Measurements from ENCODE around the gene GJA4. TPM values are rescaled to one million over a fixed set of nuclear protein-coding genes. Genes with fewer than 3 reads are reported as not detected.

The GJA4 gene
- total RNA-seq, 1 experiment from 2014 or later = not detected

GRCh38 chr1:34800214-34800613, 7.4 kb downstream of the GJA4 start:
- no peak for DNase-seq
- H3K4me3 ChIP-seq = no peak overlapping the region
- no peak overlapping the region for H3K27ac ChIP-seq
- intact Hi-C loops (cut with micrococcal nuclease; ENCODE audit: unreplicated experiment) = no loop called here
- ChIA-PET CTCF (no interaction called here), POLR2A (ENCODE audit: unreplicated experiment) (no interaction called here)
- H3K4me1 ChIP-seq (replicated peaks; ENCODE audit: insufficient read depth) = no peaks in the 10 kb centered on the region
- BruUV-seq (replicated peaks) = no TSS peak
- H3F3A ChIP-seq (ENCODE audit: insufficient read depth, low read depth) = no peaks in the 10 kb centered on the region
- TF ChIP-seq EZH2 (IDR thresholded peaks at IDR 0.05; ENCODE audit: low read depth) (no peak), CTCF (conservative IDR thresholded peaks at IDR 0.05) (no peak)
- no peak overlapping the region for H2AFZ ChIP-seq
- H3K27me3 ChIP-seq (ENCODE audit: insufficient read depth, low read depth) = peaks cover 7% of the 10 kb centered on the region
- H3K4me2 ChIP-seq = no peak overlapping the region
- H3K9me3 ChIP-seq (ENCODE audit: insufficient read depth, low read depth) = no peaks in the 10 kb centered on the region
- no peaks in the 10 kb centered on the region for H3K79me2 ChIP-seq (ENCODE audit: low read depth)
- H3K9me2 ChIP-seq (ENCODE audit: insufficient read depth) = no peaks in the 10 kb centered on the region
- no peaks in the 10 kb centered on the region for H3K36me3 ChIP-seq (ENCODE audit: low read depth)
- H4K20me1 ChIP-seq (ENCODE audit: insufficient read depth) = no peaks in the 10 kb centered on the region

- H3K4me1 ChIP-seq (replicated peaks; ENCODE audit: insufficient read depth) = no peaks in the 10 kb centered on the region
- no peak overlapping the region for H2AFZ ChIP-seq
- ChIA-PET CTCF (no interaction called here), POLR2A (ENCODE audit: unreplicated experiment) (no interaction called here)
- no peaks in the 10 kb centered on the region for H3K79me2 ChIP-seq (ENCODE audit: low read depth)
- H3F3A ChIP-seq (ENCODE audit: insufficient read depth, low read depth) = no peaks in the 10 kb centered on the region
- H3K9me2 ChIP-seq (ENCODE audit: insufficient read depth) = no peaks in the 10 kb centered on the region
- no peak overlapping the region for H3K4me3 ChIP-seq
- no peaks in the 10 kb centered on the region for H4K20me1 ChIP-seq (ENCODE audit: insufficient read depth)
- H3K9me3 ChIP-seq (ENCODE audit: insufficient read depth, low read depth) = no peaks in the 10 kb centered on the region
- no peak for TF ChIP-seq EZH2 (IDR thresholded peaks at IDR 0.05; ENCODE audit: low read depth)
- TF ChIP-seq CTCF (conservative IDR thresholded peaks at IDR 0.05) = no peak
- intact Hi-C loops (cut with micrococcal nuclease; ENCODE audit: unreplicated experiment) = no loop called here
- no TSS peak for BruUV-seq (replicated peaks)
- no peak overlapping the region for H3K4me2 ChIP-seq
- no peak overlapping the region for H3K27ac ChIP-seq
- DNase-seq = no peak
- H3K27me3 ChIP-seq (ENCODE audit: insufficient read depth, low read depth) = no peaks in the 10 kb centered on the region
- no peaks in the 10 kb centered on the region for H3K36me3 ChIP-seq (ENCODE audit: low read depth)
Observed at GRCh38 chr1:34803770-34804169, 11.0 kb downstream of the GJA4 start.

GRCh38 chr1:34806396-34806795, 13.6 kb downstream of the GJA4 start:
- Histone ChIP-seq H3K4me3 (no peak overlapping the region), H3K27me3 (ENCODE audit: insufficient read depth, low read depth) (no peaks in the 10 kb centered on the region), H4K20me1 (ENCODE audit: insufficient read depth) (no peaks in the 10 kb centered on the region), H2AFZ (no peak overlapping the region), H3K9me2 (ENCODE audit: insufficient read depth) (no peaks in the 10 kb centered on the region), H3K4me1 (replicated peaks; ENCODE audit: insufficient read depth) (no peaks in the 10 kb centered on the region), H3K4me2 (no peak overlapping the region), H3K79me2 (ENCODE audit: low read depth) (no peaks in the 10 kb centered on the region), H3F3A (ENCODE audit: insufficient read depth, low read depth) (no peaks in the 10 kb centered on the region), H3K27ac (no peak overlapping the region), H3K9me3 (ENCODE audit: insufficient read depth, low read depth) (no peaks in the 10 kb centered on the region), H3K36me3 (ENCODE audit: low read depth) (no peaks in the 10 kb centered on the region)
- intact Hi-C loops (cut with micrococcal nuclease; ENCODE audit: unreplicated experiment) = loop anchor here (5.0 kb wide), 1 partner anchor 46 kb away; no protein-coding TSS in a partner anchor
- TF ChIP-seq EZH2 (IDR thresholded peaks at IDR 0.05; ENCODE audit: low read depth) (no peak), CTCF (conservative IDR thresholded peaks at IDR 0.05) (no peak)
- no TSS peak for BruUV-seq (replicated peaks)
- DNase-seq = no peak
- POLR2A ChIA-PET (ENCODE audit: unreplicated experiment) = no interaction called here
- CTCF ChIA-PET = no interaction called here
